Measurements from ENCODE around the gene MYO5B. TPM values are rescaled to one million over a fixed set of nuclear protein-coding genes. Genes with fewer than 3 reads are reported as not detected.

MYO5B gene
- total and polyA plus RNA-seq, 2 of the 4 experiments (the other 2 are of a cell fraction) = 0.24 to 0.54 TPM

- no peak overlapping the region for H3K14ac ChIP-seq (replicated peaks; ENCODE audit: low read depth, low read length)
- H4K91ac ChIP-seq (ENCODE audit: insufficient read depth, low read depth, low read length) = no peak overlapping the region
- H3K4me2 ChIP-seq (ENCODE audit: low read depth, low read length) = no peak overlapping the region
- no peak overlapping the region for H4K5ac ChIP-seq (ENCODE audit: low read depth, low read length)
- no peaks in the 10 kb centered on the region for H3K9me3 ChIP-seq (ENCODE audit: control insufficient read depth, insufficient read depth, low read length)
- H3K4me1 ChIP-seq (ENCODE audit: control insufficient read depth, insufficient read depth, low read length) = no peaks in the 10 kb centered on the region
- H2AK5ac ChIP-seq (ENCODE audit: low read depth, low read length) = no peak overlapping the region
- no peak overlapping the region for H3K18ac ChIP-seq (ENCODE audit: low read depth, low read length)
- H3K9me1 ChIP-seq (ENCODE audit: insufficient read depth, low read length) = no peaks in the 10 kb centered on the region
- no peak overlapping the region for H3K27ac ChIP-seq (ENCODE audit: insufficient read depth, low read length)
- no TSS peak for BruUV-seq (replicated peaks)
- 89% methylated on average over 4 of the region's 6 CpGs; no CpG with 5 or more reads in 1 of the 2 experiments for WGBS, 2 experiments (ENCODE audit: extremely low coverage in 2 of 2, insufficient read length in 1 of 2)
- ChIA-PET POLR2A (ENCODE audit: unreplicated experiment) (no interaction called here), CTCF (interaction anchor here (0.6 to 0.7 kb wide), 2 partner anchors 59 to 302 kb away, joined by 3 read pairs; no protein-coding TSS in a partner anchor)
- no peaks in the 10 kb centered on the region for H3K79me1 ChIP-seq (ENCODE audit: low read depth in 1 of 2, low read length in 2 of 2)
- intact Hi-C loops (cut with micrococcal nuclease) (loop anchor here (5.0 kb wide), 1 partner anchor 89 kb away; no protein-coding TSS in a partner anchor), in situ Hi-C loops (cut with MboI; ENCODE audit: low sequenced_read_pairs) (loop anchor here (5.0 kb wide), 1 partner anchor 344 kb away; no protein-coding TSS in a partner anchor), dilution Hi-C loops (cut with HindIII; ENCODE audit: low sequenced_read_pairs, unreplicated experiment) (no loop called here)
- H3K9ac ChIP-seq (ENCODE audit: low read depth, low read length) = no peak overlapping the region
- DNase-seq = no peak
- no peak overlapping the region for H2BK15ac ChIP-seq (ENCODE audit: low read depth, low read length)
- peaks cover 10% of the 10 kb centered on the region; the same call in 1 of the 2 replicates for H3K27me3 ChIP-seq (ENCODE audit: control insufficient read depth, insufficient read depth, low read length)
- H3K4me3 ChIP-seq (ENCODE audit: insufficient read depth, low read depth, low read length) = no peak overlapping the region
- H2AK9ac ChIP-seq (replicated peaks; ENCODE audit: low read depth, low read length, poor library complexity) = no peak overlapping the region
- no peak overlapping the region for H2BK20ac ChIP-seq (ENCODE audit: low read depth, low read length)
- no peak overlapping the region for H2AFZ ChIP-seq (replicated peaks; ENCODE audit: low read length, poor library complexity)
- H4K8ac ChIP-seq (ENCODE audit: low read depth in 2 of 2, low read length in 2 of 2) = no peak overlapping the region
- no peak overlapping the region for H2BK5ac ChIP-seq (ENCODE audit: low read depth, low read length, poor library complexity, severe bottlenecking)
- no peaks in the 10 kb centered on the region for H3K36me3 ChIP-seq (ENCODE audit: control insufficient read depth, insufficient read depth, low read length)
- H3K23ac ChIP-seq (ENCODE audit: low read depth, low read length) = no peak overlapping the region
- H3K56ac ChIP-seq (ENCODE audit: extremely low read depth, insufficient read depth, low read length) = no peak overlapping the region
- ATAC-seq (ENCODE audit: low read depth) = no peak
- H3K4ac ChIP-seq (ENCODE audit: low read depth, low read length) = no peak overlapping the region
- no peak for TF ChIP-seq CTCF (conservative IDR thresholded peaks at IDR 0.05; ENCODE audit: low read depth, low read length)
- TF ChIP-seq CHD1 (IDR thresholded peaks at IDR 0.05; ENCODE audit: low read depth, low read length) = no peak
- no peak overlapping the region for H2BK120ac ChIP-seq (ENCODE audit: low read depth, low read length)
- no peaks in the 10 kb centered on the region for H4K20me1 ChIP-seq (ENCODE audit: insufficient read depth, low read length)
Observed at GRCh38 chr18:49856496-49856895, 338.5 kb downstream of the MYO5B start.

All from IMR-90 (cell line).